Smooth muscle cell of the pulmonary artery (primary cell): ENCODE measurements around the gene PHF24. TPM values are rescaled to one million over a fixed set of nuclear protein-coding genes. Genes with fewer than 3 reads are reported as not detected.

Experiments used
- total RNA-seq: library from RNA; depleted of rRNA; stranded (reverse); fragments of >200 nt; gene quantifications from 2 replicates; pipeline ENCODE4 v1.2.3, GENCODE V29; 2014

The PHF24 gene
- 0.07 and 0.10 TPM in 2 replicates for total RNA-seq

DNA sequence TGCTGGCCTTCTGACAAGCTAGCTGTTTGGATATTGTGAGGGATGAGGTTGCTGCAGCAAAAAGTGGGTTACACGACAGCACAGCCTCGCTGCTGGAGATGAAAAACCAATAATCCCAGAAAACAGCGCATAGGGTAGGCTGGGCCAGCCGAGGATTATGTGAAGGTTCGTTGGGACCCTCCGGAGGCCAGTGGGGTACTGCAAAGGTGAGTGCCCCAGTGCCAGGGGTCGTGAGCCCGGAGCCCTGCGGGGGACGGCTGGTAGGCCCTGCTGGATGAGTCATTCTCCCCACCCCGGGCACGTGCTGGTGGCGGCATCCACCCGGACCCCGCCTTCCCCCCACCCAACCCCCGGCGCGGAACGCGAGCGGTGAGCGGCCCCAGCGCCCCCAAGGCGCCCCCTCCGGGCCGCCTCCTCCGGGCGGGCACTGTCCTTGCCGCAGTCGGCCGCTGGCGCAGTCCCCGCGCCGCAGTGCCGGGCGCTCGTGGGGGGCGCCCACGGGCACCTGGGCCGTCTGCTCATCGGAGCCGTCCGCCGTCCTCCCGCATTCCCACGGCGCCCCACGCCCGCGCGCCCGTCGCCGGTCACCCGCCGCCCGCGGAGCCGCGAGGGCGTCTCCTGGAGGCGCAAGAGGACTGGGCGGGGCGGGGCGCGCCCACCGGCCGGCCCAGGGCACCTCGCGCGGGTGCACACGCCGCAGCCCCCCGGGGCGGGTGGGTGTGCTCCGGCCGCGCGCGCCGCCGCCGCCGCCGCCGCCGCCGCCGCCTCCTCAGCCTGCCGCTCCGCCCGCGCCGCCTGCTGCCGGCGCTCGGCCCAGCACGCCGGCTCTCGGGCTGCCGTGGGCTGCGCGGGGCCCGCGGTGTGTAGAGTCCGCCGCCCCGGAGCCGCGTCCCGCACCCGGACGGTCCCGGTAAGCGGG lies at the start of gene PHF24:
Gene PHF24 (plus strand): TSS at position 794 of the 919 bp plus-strand sequence. CDS start 13,014 bp downstream, outside the sequence.

DNA sequence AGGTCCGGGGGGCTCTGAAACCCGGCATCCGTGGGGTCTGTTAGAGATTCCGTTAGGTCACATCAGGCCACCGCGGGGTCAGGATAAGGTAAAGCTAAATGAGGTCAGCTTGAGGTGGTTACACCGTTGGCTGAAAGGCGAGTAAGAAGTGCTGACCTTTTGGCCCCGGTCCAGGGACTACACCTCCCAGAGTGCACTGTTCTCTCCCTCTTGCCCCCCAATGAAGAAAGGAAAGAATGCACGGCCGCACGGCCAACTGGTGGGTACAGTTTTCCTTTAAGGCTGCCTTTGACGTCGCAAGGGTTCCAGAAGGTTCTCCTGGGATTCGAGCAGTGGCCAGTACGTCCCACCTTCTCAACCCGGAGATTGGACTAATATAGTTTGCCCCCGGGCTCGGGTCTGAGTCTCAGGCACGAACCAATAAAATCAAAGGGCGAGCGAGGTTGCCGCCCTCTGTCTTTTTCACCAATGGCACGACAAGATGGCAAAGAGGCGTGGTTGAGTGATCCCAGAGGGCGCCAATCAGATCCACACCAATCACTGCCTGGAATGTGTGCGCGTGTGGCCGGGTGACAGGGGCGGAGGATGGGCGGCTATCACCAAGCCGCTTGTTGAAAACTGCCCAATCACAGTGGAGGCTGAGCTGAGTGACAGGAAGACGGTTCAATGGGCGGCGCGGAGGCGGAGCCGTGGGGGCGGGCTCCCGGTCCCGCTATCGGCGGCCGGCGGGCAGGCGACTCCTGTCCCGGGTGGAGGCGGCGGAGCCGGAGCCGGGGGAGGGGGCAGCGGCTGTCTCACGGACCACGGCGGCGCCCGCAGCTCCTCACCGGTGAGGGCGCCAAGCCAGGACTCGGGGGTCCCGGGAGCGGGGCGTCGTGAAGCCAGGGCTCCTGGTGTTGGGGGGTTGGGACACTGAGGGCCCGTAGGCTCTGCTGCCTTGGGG lies 31.2 kb downstream of the PHF24 start, which contains the start of gene DNAJB5:
Gene DNAJB5 (plus strand): TSS at position 743 of the 943 bp plus-strand sequence. CDS start 886 bp downstream, outside the sequence.

Other genes with a start within 250 kb of the PHF24 start
- not detected in 2 replicates for gene CCL21, start 248.1 kb upstream of the PHF24 start, total RNA-seq
- gene DNAJB5, start 31.5 kb downstream of the PHF24 start, total RNA-seq = 10.2 and 10.5 TPM in 2 replicates
- 381 and 478 TPM in 2 replicates for gene VCP, start 114.3 kb downstream of the PHF24 start, total RNA-seq
- 10.4 and 10.9 TPM in 2 replicates for gene FANCG, start 121.7 kb downstream of the PHF24 start, total RNA-seq
- gene PIGO, start 138.3 kb downstream of the PHF24 start, total RNA-seq = 18.8 and 25.9 TPM in 2 replicates
- gene STOML2, start 144.8 kb downstream of the PHF24 start, total RNA-seq = 99.2 and 132 TPM in 2 replicates
- 28.2 and 37.1 TPM in 2 replicates for gene ATOSB, start 157.6 kb downstream of the PHF24 start, total RNA-seq
- gene UNC13B, start 203.7 kb downstream of the PHF24 start, total RNA-seq = 34.3 and 40.9 TPM in 2 replicates